ENCODE results near the gene ICAM2.

ICAM2 gene

GRCh38 chr17:64020056-64020766 is at the start of gene ICAM2:
TSS of gene ICAM2 (minus strand) at chr17:64020633. CDS start at chr17:64006691, 13,942 bp downstream.
- no peak for DNase-seq

- DNase-seq = no peak
Observed at GRCh38 chr17:64070213-64070612, 49.8 kb upstream of the ICAM2 start.

GRCh38 chr17:64069143-64069542 is 48.7 kb upstream of the ICAM2 start:
- no peak for DNase-seq

GRCh38 chr17:64067657-64068056 is 47.2 kb upstream of the ICAM2 start:
- DNase-seq = no peak

GRCh38 chr17:64066716-64067115 is 46.3 kb upstream of the ICAM2 start:
- no peak for DNase-seq

GRCh38 chr17:64065161-64065560 is 44.7 kb upstream of the ICAM2 start:
- no peak for DNase-seq

GRCh38 chr17:64064331-64064730 is 43.9 kb upstream of the ICAM2 start:
- no peak for DNase-seq

- peak; percentile 27 for DNase-seq
Observed at GRCh38 chr17:64063766-64064224, 43.4 kb upstream of the ICAM2 start.

GRCh38 chr17:64063088-64063487 is 42.7 kb upstream of the ICAM2 start:
- DNase-seq = no peak

- DNase-seq = no peak
Observed at GRCh38 chr17:64061178-64061898, 40.9 kb upstream of the ICAM2 start.

- no peak for DNase-seq
Observed at GRCh38 chr17:64060331-64060730, 39.9 kb upstream of the ICAM2 start.

- no peak for DNase-seq
Observed at GRCh38 chr17:64059756-64060155, 39.3 kb upstream of the ICAM2 start.

- peak; percentile 10 for DNase-seq
Observed at GRCh38 chr17:64058621-64059020, 38.2 kb upstream of the ICAM2 start.

GRCh38 chr17:64057701-64058263 is 37.3 kb upstream of the ICAM2 start:
- DNase-seq = no peak

- no peak for DNase-seq
Observed at GRCh38 chr17:64056269-64057005, 36.0 kb upstream of the ICAM2 start.

- no peak for DNase-seq
Observed at GRCh38 chr17:64055183-64056142, 35.0 kb upstream of the ICAM2 start.

GRCh38 chr17:64054304-64054703 is 33.9 kb upstream of the ICAM2 start:
- no peak for DNase-seq

GRCh38 chr17:64053101-64053500 is 32.7 kb upstream of the ICAM2 start:
- no peak for DNase-seq

GRCh38 chr17:64051153-64051552 is 30.7 kb upstream of the ICAM2 start:
- DNase-seq = no peak

- no peak for DNase-seq
Observed at GRCh38 chr17:64048805-64049204, 28.4 kb upstream of the ICAM2 start.

- no peak for DNase-seq
Observed at GRCh38 chr17:64045176-64045575, 24.7 kb upstream of the ICAM2 start.

Data from fibroblast of upper back skin (primary cell).